HL-60 (cell line): ENCODE measurements around the gene TIMM17B.

Source experiments
- DNase-seq, 2 experiments: peaks; one replicate each; pipeline ENCODE4 v3.0.0-alpha.2; 2010 to 2020; ENCODE audit warnings: low read depth in 1 of 2, low spot score in 1 of 2
- H3K27ac ChIP-seq: fragments of 250-450 bp; sonication (Bioruptor Pico); replicated peaks from 2 replicates; pipeline ENCODE4 v1.5.1; 2020; ENCODE audit warnings: mild to moderate bottlenecking, moderate library complexity
- H3K27me3 ChIP-seq: fragments of 250-450 bp; sonication (Bioruptor Pico); 2 replicates; pipeline ENCODE4 v1.5.1; 2021; ENCODE audit warnings: mild to moderate bottlenecking, moderate library complexity; ENCODE audit not compliant: insufficient read depth, poor library complexity, severe bottlenecking
- H3K4me3 ChIP-seq: replicated peaks from 2 replicates; pipeline ENCODE4 v1.5.1; 2011; ENCODE audit warnings: mild to moderate bottlenecking, control low read depth, low read length; ENCODE audit not compliant: insufficient read depth
- CTCF ChIP-seq: IDR thresholded peaks from one replicate; pipeline ENCODE4 v1.5.1; 2011; ENCODE audit warnings: low read length, control low read depth, inconsistent platforms; ENCODE audit not compliant: insufficient read depth
- GABPA ChIP-seq: IDR thresholded peaks from 2 replicates; pipeline ENCODE4 v1.6.1; 2012; ENCODE audit warnings: low read depth
- POLR2AphosphoS5 ChIP-seq: IDR thresholded peaks from 2 replicates; pipeline ENCODE4 v1.6.1; 2012; ENCODE audit warnings: low read depth
- REST ChIP-seq: IDR thresholded peaks from 2 replicates; pipeline ENCODE4 v1.6.1; 2012; ENCODE audit warnings: low read depth; ENCODE audit not compliant: insufficient replicate concordance
- SPI1 ChIP-seq: IDR thresholded peaks from 2 replicates; pipeline ENCODE4 v1.6.1; 2012; ENCODE audit warnings: low read depth, mild to moderate bottlenecking, borderline replicate concordance

Gene TIMM17B

GRCh38 chrX:48933757-48934156 lies 36.2 kb upstream of the TIMM17B start:
- Histone ChIP-seq H3K27ac (no peak overlapping the region), H3K27me3 (no peaks in the 10 kb centered on the region), H3K4me3 (no peak overlapping the region)
- TF ChIP-seq CTCF (no peak), POLR2AphosphoS5 (no peak), GABPA (no peak), SPI1 (no peak), REST (no peak)
- no peak for DNase-seq

- no peaks in the 10 kb centered on the region for H3K27me3 ChIP-seq
- no peak overlapping the region for H3K27ac ChIP-seq
- no peak overlapping the region for H3K4me3 ChIP-seq
- DNase-seq: no peak
- TF ChIP-seq POLR2AphosphoS5 (no peak), SPI1 (no peak), CTCF (no peak), REST (no peak), GABPA (no peak)
These were observed 30.3 kb upstream of the TIMM17B start for GRCh38 chrX:48927736-48928382.

- H3K27me3 ChIP-seq: no peaks in the 10 kb centered on the region
- no peak for DNase-seq
- TF ChIP-seq POLR2AphosphoS5 (no peak), GABPA (no peak), REST (no peak), SPI1 (no peak), CTCF (no peak)
- H3K27ac ChIP-seq: no peak overlapping the region
- H3K4me3 ChIP-seq: no peak overlapping the region
These were observed 29.6 kb upstream of the TIMM17B start for GRCh38 chrX:48927123-48927522.
